Upper lobe of left lung (tissue), 4 donors: ENCODE results near the gene CCL20.

Experiments
- CTCF ChIP-seq, 6 experiments: fragments of 450-650 bp in 4 of 6; fragments of 200-600 bp in 2 of 6; sonication (generic) in 2 of 6; IDR thresholded peaks; one replicate each; pipeline ENCODE4 v1.5.1; 2016 to 2019; ENCODE audit warnings: antibody characterized with exemption in 6 of 6
- EP300 ChIP-seq, 4 donors: sonication (generic); formaldehyde crosslinking; IDR thresholded peaks; one replicate each; pipeline ENCODE4 v1.5.1; 2017; ENCODE audit warnings: antibody characterized with exemption in 4 of 4, control low read depth in 2 of 4
- POLR2AphosphoS5 ChIP-seq, 2 donors: sonication (generic); formaldehyde crosslinking; IDR thresholded peaks; one replicate each; pipeline ENCODE4 v1.5.1; 2017; ENCODE audit warnings: antibody characterized with exemption in 2 of 2

GRCh38 chr2:227774895-227775842 is 38.5 kb upstream of the CCL20 start:
- TF ChIP-seq EP300 (IDR thresholded peaks at IDR 0.05) (no peak), CTCF (IDR thresholded peaks at IDR 0.05) (no peak), POLR2AphosphoS5 (IDR thresholded peaks at IDR 0.05) (no peak)
